Trophoblast cell (in vitro differentiated cells and primary cell): Measurements from ENCODE around the gene AFDN.

ENCODE experiments used
- DNase-seq, 2 donors: peaks; one replicate each; pipeline ENCODE4 v3.0.0-alpha.2; 2016
- H2AFZ ChIP-seq: 2 replicates; pipeline ENCODE4 v1.6.1; 2013; ENCODE audit warnings: low read length, moderate library complexity, mild to moderate bottlenecking; ENCODE audit not compliant: insufficient read depth, poor library complexity
- H2AK5ac ChIP-seq: 2 replicates; pipeline ENCODE4 v1.6.1; 2013; ENCODE audit warnings: mild to moderate bottlenecking, low read length
- H2BK120ac ChIP-seq: 2 replicates; pipeline ENCODE4 v1.6.1; 2013; ENCODE audit warnings: low read length, mild to moderate bottlenecking, moderate library complexity; ENCODE audit not compliant: insufficient read depth, poor library complexity
- H2BK12ac ChIP-seq: 2 replicates; pipeline ENCODE4 v1.6.1; 2013; ENCODE audit warnings: mild to moderate bottlenecking, low read length, moderate library complexity
- H2BK5ac ChIP-seq: 2 replicates; pipeline ENCODE4 v1.6.1; 2013; ENCODE audit warnings: low read length, low read depth, moderate library complexity, mild to moderate bottlenecking; ENCODE audit not compliant: poor library complexity
- H3K14ac ChIP-seq: 2 replicates; pipeline ENCODE4 v1.6.1; 2013; ENCODE audit warnings: mild to moderate bottlenecking, low read length
- H3K18ac ChIP-seq: 2 replicates; pipeline ENCODE4 v1.6.1; 2013; ENCODE audit warnings: mild to moderate bottlenecking, low read length
- H3K23ac ChIP-seq: 2 replicates; pipeline ENCODE4 v1.6.1; 2013; ENCODE audit warnings: low read length
- H3K27ac ChIP-seq: 2 replicates; pipeline ENCODE4 v1.5.1; 2013; ENCODE audit warnings: low read depth, mild to moderate bottlenecking, inconsistent platforms, low read length, moderate library complexity
- H3K27me3 ChIP-seq: 2 replicates; pipeline ENCODE4 v1.6.1; 2013; ENCODE audit warnings: inconsistent platforms, mild to moderate bottlenecking, low read length, moderate library complexity; ENCODE audit not compliant: insufficient read depth
- H3K36me3 ChIP-seq, 2 experiments: 1 replicate in 1 of 2; 2 replicates in 1 of 2; pipeline ENCODE4 v1.6.1; 2013; ENCODE audit warnings: low read length in 2 of 2, mild to moderate bottlenecking in 2 of 2, moderate library complexity in 1 of 2; ENCODE audit not compliant: insufficient read depth in 2 of 2, control insufficient read depth in 1 of 2
- H3K4ac ChIP-seq: 2 replicates; pipeline ENCODE4 v1.6.1; 2013; ENCODE audit warnings: low read depth, mild to moderate bottlenecking, low read length, moderate library complexity
- H3K4me1 ChIP-seq, 2 experiments: 1 replicate in 1 of 2; 2 replicates in 1 of 2; pipeline ENCODE4 v1.6.1; 2013; ENCODE audit warnings: low read length in 2 of 2, mild to moderate bottlenecking in 2 of 2, moderate library complexity in 1 of 2; ENCODE audit not compliant: insufficient read depth in 2 of 2, control insufficient read depth in 1 of 2
- H3K4me2 ChIP-seq: 2 replicates; pipeline ENCODE4 v1.6.1; 2013; ENCODE audit warnings: inconsistent platforms, mild to moderate bottlenecking, low read length, moderate library complexity
- H3K4me3 ChIP-seq: 2 replicates; pipeline ENCODE4 v1.5.1; 2013; ENCODE audit warnings: mild to moderate bottlenecking, low read depth, low read length, inconsistent platforms
- H3K79me1 ChIP-seq: one replicate; pipeline ENCODE4 v1.6.1; 2013; ENCODE audit warnings: low read length
- H3K79me2 ChIP-seq: 2 replicates; pipeline ENCODE4 v1.6.1; 2013; ENCODE audit warnings: low read length, mild to moderate bottlenecking; ENCODE audit not compliant: control insufficient read depth, insufficient read depth, poor library complexity
- H3K9ac ChIP-seq: 2 replicates; pipeline ENCODE4 v1.6.1; 2013; ENCODE audit warnings: mild to moderate bottlenecking, low read length
- H3K9me3 ChIP-seq: 2 replicates; pipeline ENCODE4 v1.6.1; 2013; ENCODE audit warnings: low read depth, mild to moderate bottlenecking, control low read depth, inconsistent platforms, low read length; ENCODE audit not compliant: insufficient read depth
- H4K12ac ChIP-seq: 2 replicates; pipeline ENCODE4 v1.6.1; 2013; ENCODE audit warnings: low read depth, mild to moderate bottlenecking, low read length, moderate library complexity
- H4K8ac ChIP-seq: 2 replicates; pipeline ENCODE4 v1.6.1; 2013; ENCODE audit warnings: low read depth, mild to moderate bottlenecking, low read length, moderate library complexity
- H4K91ac ChIP-seq: one replicate; pipeline ENCODE4 v1.6.1; 2013; ENCODE audit warnings: low read depth, mild to moderate bottlenecking, low read length, moderate library complexity
- WGBS: extraction: QIAGEN DNeasy Blood & Tissue Kit; methylation state at CpG from one replicate; pipeline ENCODE4 v1.1.7; 2013; ENCODE audit warnings: missing lambda C conversion rate; ENCODE audit not compliant: insufficient read length, insufficient coverage; ENCODE audit errors: extremely low coverage; 5-methylcytosine and 5-hydroxymethylcytosine counted together

Gene AFDN

DNA sequence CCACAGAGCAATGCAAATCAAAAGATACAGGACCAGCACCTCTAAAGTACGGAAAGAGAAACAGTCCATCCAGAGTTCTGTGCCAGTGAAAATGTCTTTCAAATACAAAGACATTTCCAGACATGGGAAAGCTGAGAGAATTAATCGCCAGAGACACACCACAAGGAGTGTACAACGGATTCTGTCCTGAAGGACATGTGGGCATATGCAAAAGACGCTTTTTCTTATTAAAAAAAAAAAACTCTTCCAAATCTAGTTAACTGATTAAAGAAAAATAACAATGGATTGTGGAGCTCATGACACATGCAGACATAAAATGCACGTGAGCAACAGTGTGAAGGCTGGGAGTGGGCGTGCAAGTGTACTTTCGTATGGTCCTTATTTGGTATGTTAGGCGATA, 193.5 kb downstream of the AFDN start:
- H3K14ac ChIP-seq: no peak overlapping the region

DNA sequence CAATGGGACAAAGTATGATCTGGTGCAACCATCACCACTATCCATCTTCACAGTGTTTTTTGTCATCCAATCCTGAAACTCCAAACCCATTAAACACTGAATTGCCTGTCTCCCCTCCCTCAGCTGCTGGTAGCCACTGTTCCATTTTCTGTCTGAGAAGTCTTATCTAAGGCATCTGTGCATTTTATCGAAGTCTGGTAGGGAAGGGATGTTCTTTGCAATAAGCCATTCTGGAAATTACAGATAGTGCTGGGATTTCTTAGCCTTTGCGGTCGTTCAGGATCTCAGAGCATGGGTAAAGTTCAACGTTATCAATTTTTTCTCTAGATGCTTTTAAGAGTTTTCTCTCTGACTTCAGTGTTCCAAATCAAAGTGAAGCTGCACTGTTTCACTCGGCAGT, 194.9 kb downstream of the AFDN start:
- Histone ChIP-seq H2BK120ac (no peak overlapping the region), H3K4me3 (no peak overlapping the region), H3K9ac (no peak overlapping the region), H3K18ac (no peak overlapping the region), H3K4me1 (peaks cover 7 to 8% of the 10 kb centered on the region in 2 experiments), H2BK12ac (no peak overlapping the region), H2BK5ac (no peak overlapping the region), H3K36me3 (no peaks in the 10 kb centered on the region), H3K79me1 (peaks cover 1% of the 10 kb centered on the region), H4K12ac (no peak overlapping the region), H4K8ac (no peak overlapping the region), H3K23ac (no peak overlapping the region), H2AFZ (no peak overlapping the region), H4K91ac (no peak overlapping the region), H3K9me3 (peaks cover 2% of the 10 kb centered on the region), H3K27ac (no peak overlapping the region), H3K27me3 (no peaks in the 10 kb centered on the region), H3K4me2 (no peak overlapping the region), H2AK5ac (no peak overlapping the region), H3K14ac (no peak overlapping the region), H3K4ac (no peak overlapping the region), H3K79me2 (no peaks in the 10 kb centered on the region)
- no CpG with 5 or more reads among the region's 5 CpGs for whole genome bisulfite sequencing
- no peak for DNase-seq

More for the DNA sequence above, 193.5 kb downstream of the AFDN start:
- no peak overlapping the region for H2AFZ ChIP-seq
- H3K18ac ChIP-seq: no peak overlapping the region
- H4K8ac ChIP-seq: no peak overlapping the region
- no peak overlapping the region for H3K4me2 ChIP-seq
- no peaks in the 10 kb centered on the region for H3K79me1 ChIP-seq
- no peak overlapping the region for H3K23ac ChIP-seq
- no peak overlapping the region for H2AK5ac ChIP-seq
- H3K27ac ChIP-seq: no peak overlapping the region
- no peak overlapping the region for H3K9ac ChIP-seq
- H3K4me1 ChIP-seq: peaks cover 7 to 9% of the 10 kb centered on the region in 2 experiments
- no peaks in the 10 kb centered on the region for H3K27me3 ChIP-seq
- peaks cover 4% of the 10 kb centered on the region for H3K9me3 ChIP-seq
- no peak overlapping the region for H2BK12ac ChIP-seq
- H4K91ac ChIP-seq: no peak overlapping the region
- no peaks in the 10 kb centered on the region for H3K79me2 ChIP-seq
- no peak overlapping the region for H3K4ac ChIP-seq
- no peak overlapping the region for H2BK5ac ChIP-seq
- no peak overlapping the region for H2BK120ac ChIP-seq
- no peak overlapping the region for H4K12ac ChIP-seq
- no peak overlapping the region for H3K4me3 ChIP-seq
- DNase-seq: no peak
- no peaks in the 10 kb centered on the region for H3K36me3 ChIP-seq
- WGBS: no CpG with 5 or more reads among the region's 8 CpGs
